ENCODE results near the gene SFMBT2. TPM values are rescaled to one million over a fixed set of nuclear protein-coding genes. Genes with fewer than 3 reads are reported as not detected.

The SFMBT2 gene
- total RNA-seq, 2 experiments from 2014 or later: 7.9 to 8.3 TPM

DNA sequence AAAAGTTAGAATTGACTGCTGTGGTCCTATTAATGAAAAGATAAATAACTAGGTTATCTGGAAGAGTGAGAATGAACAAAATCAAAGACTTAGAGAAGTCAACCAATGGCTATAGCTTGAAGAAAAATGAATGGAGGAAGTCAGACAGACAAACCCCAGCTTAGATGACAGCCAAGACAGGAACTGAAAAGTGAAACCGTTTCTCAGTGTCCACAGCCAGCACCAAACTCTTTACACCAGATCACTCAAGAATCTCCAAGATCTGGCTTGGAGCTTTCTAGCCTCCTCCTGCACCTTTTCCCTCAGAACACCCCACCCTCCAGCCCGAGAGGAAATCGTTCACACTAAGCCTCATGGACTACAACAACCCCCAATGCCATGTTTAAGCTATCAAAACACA, 167.0 kb downstream of the SFMBT2 start:
- Histone ChIP-seq H3K4me1 (ENCODE audit: insufficient read depth, low read length, poor library complexity, severe bottlenecking) (peaks cover 23% of the 10 kb centered on the region), H4K20me1 (ENCODE audit: insufficient read depth, low read length) (no peaks in the 10 kb centered on the region), H3K4me3 (ENCODE audit: low read depth, low read length, poor library complexity, severe bottlenecking) (peak overlapping the region; percentile 17), H3K27ac (ENCODE audit: low read depth, low read length, poor library complexity, severe bottlenecking) (no peak overlapping the region), H3K9me3 (ENCODE audit: low read length) (no peaks in the 10 kb centered on the region), H3K79me2 (ENCODE audit: insufficient read depth, low read depth, low read length) (no peaks in the 10 kb centered on the region), H2AFZ (ENCODE audit: low read length) (no peak overlapping the region), H3K9me2 (ENCODE audit: insufficient read depth, low read length) (no peaks in the 10 kb centered on the region), H3K4me2 (ENCODE audit: low read length) (peak overlapping the region; percentile 61), H3K36me3 (ENCODE audit: insufficient read depth, low read length) (peaks cover 30% of the 10 kb centered on the region)
- intact Hi-C loops (cut with micrococcal nuclease; ENCODE audit: unreplicated experiment): no loop called here
- BruUV-seq (replicated peaks): no TSS peak
- POLR2A ChIA-PET: interaction anchor here (0.5 to 1.7 kb wide), 6 partner anchors 8 to 580 kb away, joined by 3 to 4 read pairs (median 3); no protein-coding TSS in a partner anchor
- peak; percentile 47 for DNase-seq (ENCODE audit: low spot score)
- TF ChIP-seq EZH2phosphoT487 (IDR thresholded peaks at IDR 0.05; ENCODE audit: borderline replicate concordance, low read depth, low read length): no peak
- TF ChIP-seq, protein P1, sequence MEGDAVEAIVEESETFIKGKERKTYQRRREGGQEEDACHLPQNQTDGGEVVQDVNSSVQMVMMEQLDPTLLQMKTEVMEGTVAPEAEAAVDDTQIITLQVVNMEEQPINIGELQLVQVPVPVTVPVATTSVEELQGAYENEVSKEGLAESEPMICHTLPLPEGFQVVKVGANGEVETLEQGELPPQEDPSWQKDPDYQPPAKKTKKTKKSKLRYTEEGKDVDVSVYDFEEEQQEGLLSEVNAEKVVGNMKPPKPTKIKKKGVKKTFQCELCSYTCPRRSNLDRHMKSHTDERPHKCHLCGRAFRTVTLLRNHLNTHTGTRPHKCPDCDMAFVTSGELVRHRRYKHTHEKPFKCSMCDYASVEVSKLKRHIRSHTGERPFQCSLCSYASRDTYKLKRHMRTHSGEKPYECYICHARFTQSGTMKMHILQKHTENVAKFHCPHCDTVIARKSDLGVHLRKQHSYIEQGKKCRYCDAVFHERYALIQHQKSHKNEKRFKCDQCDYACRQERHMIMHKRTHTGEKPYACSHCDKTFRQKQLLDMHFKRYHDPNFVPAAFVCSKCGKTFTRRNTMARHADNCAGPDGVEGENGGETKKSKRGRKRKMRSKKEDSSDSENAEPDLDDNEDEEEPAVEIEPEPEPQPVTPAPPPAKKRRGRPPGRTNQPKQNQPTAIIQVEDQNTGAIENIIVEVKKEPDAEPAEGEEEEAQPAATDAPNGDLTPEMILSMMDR (conservative IDR thresholded peaks at IDR 0.05; ENCODE audit: low read length): no peak
- CTCF ChIA-PET (ENCODE audit: unreplicated experiment): no interaction called here

DNA sequence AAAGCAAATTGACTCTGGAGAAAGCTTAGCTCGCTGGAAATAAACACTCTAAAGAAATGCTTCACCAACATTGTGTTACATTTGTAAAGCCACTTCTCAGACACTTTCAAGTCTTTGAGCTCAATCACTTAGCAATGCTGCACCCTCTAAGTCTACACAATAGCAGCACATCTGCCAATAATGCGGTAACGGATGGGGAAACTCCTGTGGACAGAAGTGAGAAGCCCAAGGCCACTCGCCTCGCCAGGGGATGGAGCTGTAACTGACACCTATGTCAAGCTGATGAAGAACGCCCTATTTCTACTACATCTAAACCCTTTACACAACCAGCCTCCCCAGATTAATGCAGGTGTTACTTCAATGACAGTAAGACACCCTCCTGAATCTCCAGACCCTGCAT, 167.7 kb downstream of the SFMBT2 start:
- no peak for DNase-seq (ENCODE audit: low spot score)
- no peaks in the 10 kb centered on the region for H3K9me3 ChIP-seq (ENCODE audit: low read length)
- POLR2A ChIA-PET: interaction anchor here (0.5 to 1.7 kb wide), 5 partner anchors 8 to 250 kb away, joined by 3 to 4 read pairs (median 3); no protein-coding TSS in a partner anchor
- CTCF ChIA-PET (ENCODE audit: unreplicated experiment): no interaction called here
- H3K27ac ChIP-seq (ENCODE audit: low read depth, low read length, poor library complexity, severe bottlenecking): no peak overlapping the region
- H3K4me2 ChIP-seq (ENCODE audit: low read length): no peak overlapping the region
- H4K20me1 ChIP-seq (ENCODE audit: insufficient read depth, low read length): no peaks in the 10 kb centered on the region
- H3K79me2 ChIP-seq (ENCODE audit: insufficient read depth, low read depth, low read length): no peaks in the 10 kb centered on the region
- H3K9me2 ChIP-seq (ENCODE audit: insufficient read depth, low read length): no peaks in the 10 kb centered on the region
- H2AFZ ChIP-seq (ENCODE audit: low read length): no peak overlapping the region
- H3K36me3 ChIP-seq (ENCODE audit: insufficient read depth, low read length): peaks cover 30% of the 10 kb centered on the region
- peaks cover 24% of the 10 kb centered on the region for H3K4me1 ChIP-seq (ENCODE audit: insufficient read depth, low read length, poor library complexity, severe bottlenecking)
- intact Hi-C loops (cut with micrococcal nuclease; ENCODE audit: unreplicated experiment): no loop called here
- BruUV-seq (replicated peaks): no TSS peak
- H3K4me3 ChIP-seq (ENCODE audit: low read depth, low read length, poor library complexity, severe bottlenecking): no peak overlapping the region
- no peak for TF ChIP-seq EZH2phosphoT487 (IDR thresholded peaks at IDR 0.05; ENCODE audit: borderline replicate concordance, low read depth, low read length)
- TF ChIP-seq, protein P1 (conservative IDR thresholded peaks at IDR 0.05; ENCODE audit: low read length): no peak

DNA sequence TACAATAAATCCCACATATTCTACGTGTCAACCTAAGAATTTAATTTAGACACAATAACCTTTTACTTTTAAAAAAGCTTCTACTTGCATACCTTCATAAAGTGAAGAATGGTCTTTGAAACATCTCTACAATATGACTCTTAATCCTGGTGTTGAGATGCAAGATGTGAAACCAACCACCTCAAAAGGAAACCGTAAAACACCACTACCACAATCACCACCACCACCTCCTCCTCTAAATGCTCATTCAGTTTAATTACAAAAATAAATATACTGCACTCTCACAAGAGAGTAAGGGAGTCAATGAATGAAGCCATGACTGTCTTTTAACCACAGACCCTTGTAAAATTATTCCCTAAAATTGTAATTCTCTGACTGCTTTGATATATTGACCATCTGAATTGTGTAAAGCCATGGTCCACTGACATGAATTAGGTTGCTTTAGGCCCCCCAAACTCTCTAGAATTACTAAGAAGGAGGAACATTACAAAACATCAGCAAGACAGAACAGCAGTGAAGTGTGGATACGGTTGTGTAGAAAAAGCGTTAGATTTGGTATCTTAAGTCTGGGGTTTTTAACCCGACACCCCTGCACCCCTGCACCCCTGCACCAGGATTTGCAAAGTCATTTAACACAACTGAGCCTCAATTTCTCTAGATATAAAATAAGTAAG, 171.4 kb downstream of the SFMBT2 start:
- H3K9me2 ChIP-seq (ENCODE audit: insufficient read depth, low read length): no peaks in the 10 kb centered on the region

More for the DNA sequence above, 171.4 kb downstream of the SFMBT2 start:
- peaks cover 30% of the 10 kb centered on the region for H3K36me3 ChIP-seq (ENCODE audit: insufficient read depth, low read length)
- peaks cover 19% of the 10 kb centered on the region for H3K4me1 ChIP-seq (ENCODE audit: insufficient read depth, low read length, poor library complexity, severe bottlenecking)
- TF ChIP-seq, protein P1 (conservative IDR thresholded peaks at IDR 0.05; ENCODE audit: low read length): no peak
- no peak for TF ChIP-seq EZH2phosphoT487 (IDR thresholded peaks at IDR 0.05; ENCODE audit: borderline replicate concordance, low read depth, low read length)
- no TSS peak for BruUV-seq (replicated peaks)
- H3K4me2 ChIP-seq (ENCODE audit: low read length): no peak overlapping the region
- H4K20me1 ChIP-seq (ENCODE audit: insufficient read depth, low read length): no peaks in the 10 kb centered on the region
- H2AFZ ChIP-seq (ENCODE audit: low read length): no peak overlapping the region
- intact Hi-C loops (cut with micrococcal nuclease; ENCODE audit: unreplicated experiment): no loop called here
- no peak overlapping the region for H3K4me3 ChIP-seq (ENCODE audit: low read depth, low read length, poor library complexity, severe bottlenecking)
- CTCF ChIA-PET (ENCODE audit: unreplicated experiment): no interaction called here
- no peak overlapping the region for H3K27ac ChIP-seq (ENCODE audit: low read depth, low read length, poor library complexity, severe bottlenecking)
- H3K79me2 ChIP-seq (ENCODE audit: insufficient read depth, low read depth, low read length): no peaks in the 10 kb centered on the region
- H3K9me3 ChIP-seq (ENCODE audit: low read length): peaks cover 5% of the 10 kb centered on the region; the same call in 1 of the 2 replicates
- no peak for DNase-seq (ENCODE audit: low spot score)
- POLR2A ChIA-PET: no interaction called here

Data from OCI-LY7 (cell line).